Islet of Langerhans (tissue), 1 donor: Measurements from ENCODE around the gene NDUFS7.
A peak's percentile ranks its signal among the peaks of the same experiment; 100 is the strongest.

Experiments used
- FAIRE-seq: peaks from one replicate; lab custom pipeline; 2011; peaks lifted over from hg19 to GRCh38; lab: Jason Lieb, UNC

The NDUFS7 gene

DNA sequence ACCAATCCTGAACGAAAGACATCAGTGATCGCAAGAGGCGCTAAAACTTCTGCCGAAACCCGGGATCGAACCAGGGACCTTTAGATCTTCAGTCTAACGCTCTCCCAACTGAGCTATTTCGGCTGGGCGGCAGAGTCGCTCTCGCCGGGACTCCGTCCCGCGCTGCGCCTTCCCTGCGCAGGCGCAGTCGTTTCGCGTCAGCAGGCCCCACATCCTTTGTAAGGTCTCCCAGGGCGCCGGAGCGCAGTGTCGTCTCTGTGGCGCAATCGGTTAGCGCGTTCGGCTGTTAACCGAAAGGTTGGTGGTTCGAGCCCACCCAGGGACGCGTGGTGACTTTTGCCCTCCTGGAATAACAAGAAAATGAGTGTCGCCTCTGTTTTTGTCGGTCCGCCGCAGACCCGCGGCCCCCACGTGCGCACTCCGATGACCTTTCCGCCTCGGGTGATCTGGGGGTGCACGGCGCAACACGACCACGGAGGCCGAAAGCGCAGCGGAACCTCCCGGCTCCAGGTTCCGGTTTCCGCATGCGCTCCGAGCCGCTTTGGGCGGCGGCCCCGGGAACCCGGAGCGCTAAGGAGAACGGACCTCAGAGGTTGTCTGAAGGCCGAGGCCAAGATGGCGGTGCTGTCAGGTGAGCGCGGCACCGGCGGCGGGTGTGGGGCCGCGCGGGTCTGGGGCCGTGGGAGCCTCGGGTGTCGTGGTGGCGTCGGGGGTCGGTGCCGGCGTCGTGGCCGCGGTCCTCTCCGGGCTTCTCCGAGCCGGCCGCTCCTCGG is at the start of gene NDUFS7:
Gene NDUFS7 (plus strand): TSS at position 596 of the 773 bp plus-strand sequence. CDS start 20 bp downstream, at position 616.
- peak; percentile 70 for FAIRE-seq

DNA sequence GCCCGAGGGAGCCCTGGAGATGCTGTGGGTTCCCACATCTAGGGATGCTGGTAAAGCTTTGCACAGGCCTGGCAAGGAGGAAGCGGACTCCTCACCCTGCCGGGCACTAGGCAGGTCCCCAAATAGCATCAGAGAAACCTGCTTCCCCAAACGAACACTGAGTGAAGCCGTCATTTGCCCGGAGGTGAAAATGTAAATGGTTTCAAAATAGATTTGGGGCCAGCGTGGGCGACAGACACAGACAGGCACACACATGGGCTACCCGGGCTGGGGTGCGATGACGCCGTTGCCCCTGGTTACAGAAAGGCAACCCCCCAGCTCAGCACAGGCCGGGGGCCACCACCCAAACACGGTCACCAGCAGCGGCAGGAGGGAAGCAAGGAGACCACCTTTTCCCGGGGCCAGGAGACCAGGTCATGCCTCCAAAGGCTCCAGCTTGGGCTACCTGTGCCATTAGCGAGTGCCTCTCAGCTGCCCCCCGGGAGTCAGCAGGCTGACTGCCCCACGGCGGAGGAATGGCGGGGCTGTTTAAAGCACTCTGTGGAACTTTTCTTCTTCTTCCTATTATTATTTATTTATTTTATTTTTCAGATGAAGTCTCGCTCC is 47.5 kb upstream of the NDUFS7 start:
- no peak for FAIRE-seq

DNA sequence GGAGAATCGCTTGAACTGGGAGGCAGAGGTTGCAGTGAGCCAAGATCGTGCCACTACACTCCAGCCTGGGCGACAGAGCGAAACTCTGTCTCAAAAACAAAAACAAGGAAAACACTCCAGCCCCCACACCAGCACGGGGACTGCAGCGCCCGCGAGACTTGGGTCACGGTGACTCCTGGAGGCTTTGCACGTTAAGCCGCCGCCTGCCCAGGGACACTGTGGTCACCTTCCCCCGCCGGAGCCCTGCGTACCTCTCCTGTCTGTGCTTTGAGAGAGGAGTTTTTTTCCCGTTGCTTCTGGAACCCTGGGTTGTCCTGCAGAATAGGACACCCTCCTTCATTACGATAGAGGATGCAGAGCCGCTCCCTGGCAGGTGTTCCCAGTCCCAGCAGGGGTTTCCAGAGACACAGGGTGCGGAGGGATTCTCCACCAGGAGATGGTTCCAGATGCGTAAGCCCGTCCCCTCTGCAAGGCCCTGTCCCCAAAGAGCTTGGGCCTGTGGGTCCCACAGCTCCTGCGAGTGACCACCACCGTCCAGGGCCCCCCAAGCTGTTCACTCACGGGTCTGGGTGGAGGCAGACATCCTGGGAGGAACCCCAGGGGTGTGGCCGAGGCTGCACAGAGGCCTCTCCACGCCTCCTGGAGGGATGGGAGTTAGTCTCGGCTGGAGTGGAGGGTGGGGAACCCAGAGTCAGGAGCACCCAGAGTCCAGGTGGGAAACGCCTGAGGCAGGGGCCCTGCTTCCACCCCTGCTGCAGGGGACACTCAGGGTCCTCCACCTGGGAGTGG is 42.8 kb upstream of the NDUFS7 start:
- no peak for FAIRE-seq

DNA sequence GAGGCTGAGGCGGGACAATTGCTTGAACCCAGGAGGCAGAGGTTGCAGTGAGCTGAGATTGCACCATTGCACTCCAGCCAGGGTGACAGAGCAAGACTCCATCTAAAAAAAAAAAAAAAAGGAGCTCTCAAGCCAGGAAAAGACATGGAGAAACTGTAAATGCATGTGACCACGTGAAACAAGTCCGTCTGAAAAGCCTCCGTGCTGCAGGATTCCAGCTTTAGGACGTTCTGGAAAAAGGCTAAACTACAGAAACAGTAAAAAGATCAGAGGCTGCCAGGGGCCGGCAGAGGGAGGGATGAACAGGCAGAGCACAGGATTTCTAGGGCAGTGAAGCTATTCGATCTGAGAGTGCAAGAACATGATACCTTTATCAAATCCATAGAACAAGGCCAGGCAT is 40.7 kb upstream of the NDUFS7 start:
- FAIRE-seq = no peak

DNA sequence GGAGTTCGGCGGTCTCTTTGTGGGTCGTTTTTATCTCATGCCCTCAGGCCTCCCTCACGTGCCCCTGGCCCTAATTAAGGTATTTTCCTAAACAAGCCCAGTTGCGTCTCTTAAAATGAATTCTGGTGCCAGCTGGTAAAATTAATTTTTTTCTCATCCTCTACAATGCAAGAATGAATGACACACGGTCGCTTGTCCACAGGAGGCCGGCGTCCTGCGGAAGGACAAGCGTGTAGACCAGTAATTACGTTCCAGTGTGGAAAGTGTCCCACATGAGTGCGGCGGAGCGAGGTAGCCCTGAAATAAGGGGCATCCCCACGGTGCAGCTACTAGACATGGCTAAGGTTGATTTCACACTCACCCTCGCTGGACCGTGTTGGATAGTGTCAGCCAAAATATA is 34.5 kb upstream of the NDUFS7 start:
- no peak for FAIRE-seq

- no peak for FAIRE-seq
Measured at GRCh38 chr19:1350867-1351266, 32.8 kb upstream of the NDUFS7 start.

GRCh38 chr19:1351381-1351851 is 32.3 kb upstream of the NDUFS7 start:
- FAIRE-seq = no peak

- FAIRE-seq = no peak
Measured at GRCh38 chr19:1353144-1353543, 30.6 kb upstream of the NDUFS7 start.

GRCh38 chr19:1354970-1355567 is 28.6 kb upstream of the NDUFS7 start:
- no peak for FAIRE-seq

DNA sequence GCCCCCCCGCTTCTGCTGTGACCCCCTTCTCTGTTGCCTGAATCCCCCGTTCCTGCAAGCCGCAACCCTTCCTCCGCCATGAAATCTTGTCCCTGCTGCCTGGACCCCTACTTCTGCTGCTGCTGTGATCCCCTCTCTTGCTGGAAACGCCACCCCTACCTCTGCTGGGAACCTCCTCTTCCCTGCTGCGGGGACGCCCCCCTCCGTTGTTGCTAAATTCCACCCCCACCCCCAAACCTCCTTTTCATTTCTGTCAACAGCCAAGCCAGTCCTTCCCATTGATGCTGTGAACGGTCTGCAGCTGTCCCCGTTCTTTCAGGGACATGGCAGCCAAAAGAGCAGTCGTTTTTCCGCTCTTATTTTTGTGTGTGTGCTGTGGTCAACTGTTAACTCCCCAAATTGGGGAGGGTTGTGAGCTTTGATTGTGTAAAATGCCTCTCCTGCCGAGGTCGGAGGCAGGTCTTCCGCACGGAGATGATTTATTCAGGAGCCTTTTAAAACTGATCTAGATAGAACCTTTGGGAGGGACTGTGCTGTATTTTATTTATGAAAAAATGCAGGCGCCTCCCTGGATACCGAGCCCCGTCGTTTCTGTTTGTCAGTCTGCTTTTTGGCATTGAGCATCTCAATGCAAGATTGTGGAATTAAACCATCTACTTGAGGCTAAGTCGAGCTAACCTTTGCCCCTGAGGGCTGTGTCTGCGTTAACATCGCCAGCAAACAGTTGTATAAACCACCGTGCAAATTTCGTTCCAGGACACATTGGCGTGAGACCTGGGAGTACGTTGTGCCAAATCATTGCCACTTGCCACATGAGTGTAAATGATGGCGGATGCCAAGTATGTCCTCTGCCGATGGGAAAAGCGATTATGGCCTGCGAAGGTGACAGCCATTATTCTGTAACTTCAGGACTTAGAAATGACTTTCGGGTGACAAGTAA is 27.9 kb upstream of the NDUFS7 start:
- FAIRE-seq = no peak

DNA sequence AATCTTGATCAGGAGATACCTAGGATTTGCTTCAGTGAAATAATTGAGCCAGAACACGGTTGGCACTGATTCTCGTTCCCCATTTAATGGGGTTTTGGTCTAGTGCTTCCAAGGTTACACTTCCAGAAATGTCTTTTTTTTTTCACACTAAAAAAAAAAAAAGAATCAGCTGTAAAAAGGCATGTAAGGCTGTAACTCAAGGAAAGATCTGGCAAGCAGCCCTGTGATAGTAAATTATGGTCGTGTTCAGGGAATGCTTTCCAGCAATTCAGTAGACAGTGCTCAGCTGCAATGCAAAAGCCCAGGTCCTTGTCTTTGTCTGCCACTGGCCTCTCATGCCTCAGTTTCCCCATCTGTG is 27.2 kb upstream of the NDUFS7 start:
- no peak for FAIRE-seq

DNA sequence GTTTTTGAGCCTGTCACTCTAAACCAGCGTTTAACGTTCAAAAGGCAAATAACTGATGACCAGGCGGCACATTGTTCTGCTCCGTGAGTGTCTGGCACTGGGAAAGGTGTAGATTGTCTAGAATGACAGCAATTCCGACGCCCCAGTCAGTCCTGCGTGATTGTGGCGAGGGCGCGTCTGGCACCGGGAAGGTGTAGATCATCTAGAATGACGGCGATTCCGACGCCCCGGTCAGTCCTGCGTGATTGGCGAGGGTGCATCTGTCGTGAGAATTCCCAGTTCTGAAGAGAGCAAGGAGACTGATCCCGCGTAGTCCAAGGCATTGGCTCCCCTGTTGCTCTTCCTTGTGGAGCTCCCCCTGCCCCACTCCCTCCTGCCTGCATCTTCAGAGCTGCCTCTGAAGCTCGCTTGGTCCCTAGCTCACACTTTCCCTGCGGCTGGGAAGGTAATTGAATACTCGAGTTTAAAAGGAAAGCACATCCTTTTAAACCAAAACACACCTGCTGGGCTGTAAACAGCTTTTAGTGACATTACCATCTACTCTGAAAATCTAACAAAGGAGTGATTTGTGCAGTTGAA is 26.1 kb upstream of the NDUFS7 start:
- no peak for FAIRE-seq

GRCh38 chr19:1360126-1360817 is 23.4 kb upstream of the NDUFS7 start:
- no peak for FAIRE-seq

DNA sequence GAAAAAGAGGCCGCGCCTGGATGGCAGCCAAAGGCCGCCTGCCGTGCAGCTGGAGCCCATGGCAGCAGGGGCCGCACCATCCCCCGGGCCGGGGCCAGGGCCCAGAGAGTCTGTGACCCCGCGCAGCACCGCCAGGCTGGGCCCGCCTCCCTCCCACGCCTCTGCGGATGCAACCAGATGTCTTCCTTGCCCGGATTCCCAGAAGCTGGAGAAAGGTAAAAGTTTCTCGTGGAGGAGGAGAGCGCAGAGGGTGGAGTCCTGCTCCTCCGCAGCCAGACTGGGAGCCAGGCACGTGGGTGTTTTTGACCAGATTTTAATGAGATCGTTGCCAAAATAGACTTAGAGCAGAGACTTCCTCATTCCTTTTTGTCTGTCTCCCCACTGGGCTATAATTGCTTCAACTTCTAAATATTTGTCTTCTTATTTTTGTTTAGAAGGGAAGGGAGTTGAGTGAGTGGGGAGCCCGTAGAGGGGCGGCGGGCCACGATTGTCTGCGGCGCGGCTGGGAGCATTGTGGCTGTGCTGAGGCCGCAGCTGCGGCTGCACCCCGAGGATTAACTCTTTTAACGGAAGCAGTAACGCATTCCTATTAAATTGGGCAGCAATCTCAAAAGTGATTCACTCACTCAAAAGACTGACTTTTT is 22.8 kb upstream of the NDUFS7 start:
- no peak for FAIRE-seq

DNA sequence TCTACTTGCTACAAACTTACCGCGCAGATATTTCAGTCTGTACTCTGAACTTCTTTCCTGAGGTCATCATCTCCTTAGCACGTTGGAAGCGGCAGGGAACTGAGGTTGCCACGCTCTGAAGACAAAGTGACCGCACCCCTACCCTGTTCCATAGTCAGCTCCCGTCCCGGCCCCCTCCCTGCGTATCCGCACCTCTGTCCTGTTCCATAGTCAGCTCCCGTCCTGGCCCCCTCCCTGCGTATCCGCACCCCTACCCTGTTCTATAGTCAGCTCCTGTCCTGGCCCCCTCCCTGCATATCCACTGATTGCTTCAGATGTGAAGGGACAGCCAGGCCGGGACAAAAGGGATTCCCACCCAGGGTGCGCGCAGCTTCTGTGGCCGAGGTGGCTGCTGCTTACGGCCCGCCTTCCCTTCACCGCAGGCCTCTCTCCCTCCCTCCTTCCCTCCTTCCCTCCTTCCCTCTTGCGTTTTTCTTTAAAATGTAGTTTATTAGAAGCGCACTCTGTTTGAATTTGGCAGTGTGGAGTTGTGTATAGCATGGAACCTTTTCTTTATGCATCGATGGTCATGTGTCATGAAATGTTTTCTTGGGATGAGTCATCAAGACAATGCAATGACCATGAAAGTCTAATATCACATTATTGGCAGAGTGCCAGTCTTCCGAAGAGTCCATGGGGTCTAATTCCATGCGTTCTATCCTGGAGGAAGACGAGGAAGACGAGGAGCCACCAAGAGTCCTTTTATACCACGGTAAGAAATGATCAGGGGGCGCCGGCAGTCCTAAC is 21.9 kb upstream of the NDUFS7 start:
- FAIRE-seq = no peak

- no peak for FAIRE-seq
Measured at GRCh38 chr19:1362387-1363257, 21.1 kb upstream of the NDUFS7 start.

DNA sequence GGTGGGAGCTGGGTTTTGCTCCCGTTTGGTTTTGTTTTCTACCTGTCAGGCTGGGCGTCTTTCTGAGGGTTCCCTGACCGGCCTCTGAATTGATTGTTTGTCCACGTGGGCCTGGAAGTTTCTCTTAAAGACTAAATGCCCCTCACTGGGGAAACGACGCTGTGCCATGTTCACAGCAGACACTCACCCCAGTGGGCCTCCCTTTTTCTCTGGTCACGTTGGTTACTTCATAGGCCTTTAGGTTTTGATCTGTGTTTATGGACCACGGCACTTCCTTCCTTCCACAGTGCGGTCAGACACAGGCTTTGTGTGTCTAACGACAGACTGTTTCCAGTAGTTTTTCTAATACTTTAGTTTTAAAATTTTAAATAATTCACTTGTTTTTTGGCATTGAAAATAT is 20.1 kb upstream of the NDUFS7 start:
- no peak for FAIRE-seq

DNA sequence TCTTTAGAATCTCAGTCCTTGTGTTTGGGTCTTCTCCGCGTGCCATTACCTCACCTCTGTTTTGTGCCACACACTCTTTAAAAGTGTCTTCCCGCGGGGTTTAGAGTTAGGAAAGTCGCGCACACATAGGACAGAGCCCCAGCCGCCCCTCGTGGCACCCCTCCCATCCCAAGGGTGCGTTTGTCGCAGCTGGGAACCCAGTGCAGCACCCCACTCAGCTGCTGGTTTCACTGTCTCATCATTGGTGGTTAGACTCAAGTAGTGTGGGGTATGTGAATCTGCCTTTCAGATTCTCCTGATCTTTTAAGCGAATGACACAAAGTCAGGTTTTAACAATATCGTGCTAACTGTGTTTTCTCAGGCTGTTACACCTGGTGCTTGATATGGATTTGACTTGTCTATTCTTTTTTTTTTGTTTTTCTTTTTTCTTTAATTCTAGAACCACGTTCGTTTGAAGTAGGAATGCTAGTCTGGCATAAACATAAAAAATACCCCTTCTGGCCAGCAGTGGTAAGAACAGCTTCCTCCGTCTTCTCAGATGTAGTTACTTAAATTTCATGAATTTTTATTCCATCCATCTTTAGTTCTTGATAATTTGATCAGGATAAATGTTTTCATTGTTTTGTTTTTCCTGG is 19.5 kb upstream of the NDUFS7 start:
- no peak for FAIRE-seq
